Mucosa of descending colon (tissue), 3 donors: ENCODE data around the gene NR2C1. TPM values are rescaled to one million over a fixed set of nuclear protein-coding genes. Genes with fewer than 3 reads are reported as not detected.
A peak's percentile ranks its signal among the peaks of the same experiment; 100 is the strongest.

Experiments used
- ATAC-seq: fragments of 200-7000 bp; cut with Tn5 transposase; one replicate; pipeline ENCODE4 v1.9.1; 2020; ENCODE audit warnings: mild to moderate bottlenecking, moderate library complexity
- DNase-seq, 3 donors: peaks; one replicate each; pipeline ENCODE4 v3.0.0-alpha.2; 2020
- H3K36me3 ChIP-seq: fragments of 200-600 bp; one replicate; pipeline ENCODE4 v1.8.0; 2021; ENCODE audit warnings: low read depth, mild to moderate bottlenecking
- H3K4me1 ChIP-seq: fragments of 200-600 bp; one replicate; pipeline ENCODE4 v1.8.0; 2021; ENCODE audit warnings: low read depth, mild to moderate bottlenecking
- H3K4me3 ChIP-seq: fragments of 200-600 bp; one replicate; pipeline ENCODE4 v1.8.0; 2021; ENCODE audit warnings: mild to moderate bottlenecking
- H3K9me3 ChIP-seq: fragments of 200-600 bp; one replicate; pipeline ENCODE4 v1.8.0; 2021; ENCODE audit warnings: mild to moderate bottlenecking
- CTCF ChIP-seq: fragments of 200-600 bp; IDR thresholded peaks from one replicate; pipeline ENCODE4 v1.8.0; 2022; ENCODE audit warnings: antibody characterized with exemption, mild to moderate bottlenecking
- intact Hi-C, 2 donors: fragments of 100-400 bp; cut with DNase I in 1 of 2; cut with micrococcal nuclease in 1 of 2; formaldehyde crosslinking; loops; one replicate each; pipeline versions ENCODE4 v1.11.0 to v1.11.1; 2022; cut with DNase I, micrococcal nuclease
- total RNA-seq, 3 donors: library from RNA; stranded (reverse); fragmentation: NEBNext Ultra II Directional in 2 of 3; extraction: Animal tissue kit (Norgen Biotek cat#: 25700) in 2 of 3; gene quantifications; one replicate each; pipeline versions ENCODE4 v1.2.1 to v1.2.4, GENCODE V29; 2021 to 2023
- donor health status: DM: no; HTN: no; CAD: no; lungs with moderate emphysema.
- donor health status: DM: no; HTN: no; CAD: no.
- donor health status: DM: no; HTN: yes; CAD: no.

The NR2C1 gene
- total RNA-seq, 3 donors from 2014 or later: 27.4 to 28.5 (median 27.8) TPM

- no peak for TF ChIP-seq CTCF
- ATAC-seq (peak; percentile 86), DNase-seq (no peak)
- no peak overlapping the region for H3K4me3 ChIP-seq
- H3K9me3 ChIP-seq: no peaks in the 10 kb centered on the region
- peaks cover 4% of the 10 kb centered on the region for H3K4me1 ChIP-seq
- H3K36me3 ChIP-seq: no peaks in the 10 kb centered on the region
- intact Hi-C loops: no loop called here
Measured at GRCh38 chr12:95083938-95084337, 10.5 kb upstream of the NR2C1 start.

- Histone ChIP-seq H3K9me3 (no peaks in the 10 kb centered on the region), H3K4me3 (no peak overlapping the region), H3K4me1 (peaks cover 4% of the 10 kb centered on the region), H3K36me3 (no peaks in the 10 kb centered on the region)
- DNase-seq (no peak), ATAC-seq (no peak)
- no peak for TF ChIP-seq CTCF
- intact Hi-C loops: no loop called here
Measured at GRCh38 chr12:95083471-95083870, 10.1 kb upstream of the NR2C1 start.

DNA sequence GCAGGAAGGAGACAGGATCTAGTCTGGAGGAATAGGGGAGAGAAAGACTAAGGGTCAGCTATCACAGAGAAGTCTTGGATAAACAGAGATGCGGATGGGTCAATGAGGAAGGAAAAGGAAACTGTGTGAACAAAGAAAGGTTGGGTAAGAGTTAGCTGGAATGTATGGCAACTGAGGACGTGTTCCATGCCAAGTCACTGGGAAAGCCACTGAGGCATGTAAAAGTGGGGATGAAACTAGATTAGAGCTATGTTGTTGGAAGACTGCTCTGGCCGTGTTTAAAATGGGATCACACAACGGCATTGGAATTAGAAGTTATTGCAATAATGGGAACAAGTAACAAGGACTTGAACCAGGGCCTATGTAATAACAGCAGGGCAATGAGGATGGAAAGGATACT lies 3.9 kb upstream of the NR2C1 start:
- no peak for ATAC-seq
- TF ChIP-seq CTCF: no peak
- Histone ChIP-seq H3K4me1 (no peaks in the 10 kb centered on the region), H3K4me3 (no peak overlapping the region), H3K9me3 (no peaks in the 10 kb centered on the region), H3K36me3 (no peaks in the 10 kb centered on the region)
- no peak for DNase-seq
- intact Hi-C loops: no loop called here

GRCh38 chr12:95074766-95075165 lies 1.3 kb upstream of the NR2C1 start:
- Histone ChIP-seq H3K4me3 (no peak overlapping the region), H3K4me1 (no peaks in the 10 kb centered on the region), H3K9me3 (no peaks in the 10 kb centered on the region), H3K36me3 (no peaks in the 10 kb centered on the region)
- intact Hi-C loops: no loop called here
- ATAC-seq (no peak), DNase-seq (no peak)
- TF ChIP-seq CTCF: no peak

DNA sequence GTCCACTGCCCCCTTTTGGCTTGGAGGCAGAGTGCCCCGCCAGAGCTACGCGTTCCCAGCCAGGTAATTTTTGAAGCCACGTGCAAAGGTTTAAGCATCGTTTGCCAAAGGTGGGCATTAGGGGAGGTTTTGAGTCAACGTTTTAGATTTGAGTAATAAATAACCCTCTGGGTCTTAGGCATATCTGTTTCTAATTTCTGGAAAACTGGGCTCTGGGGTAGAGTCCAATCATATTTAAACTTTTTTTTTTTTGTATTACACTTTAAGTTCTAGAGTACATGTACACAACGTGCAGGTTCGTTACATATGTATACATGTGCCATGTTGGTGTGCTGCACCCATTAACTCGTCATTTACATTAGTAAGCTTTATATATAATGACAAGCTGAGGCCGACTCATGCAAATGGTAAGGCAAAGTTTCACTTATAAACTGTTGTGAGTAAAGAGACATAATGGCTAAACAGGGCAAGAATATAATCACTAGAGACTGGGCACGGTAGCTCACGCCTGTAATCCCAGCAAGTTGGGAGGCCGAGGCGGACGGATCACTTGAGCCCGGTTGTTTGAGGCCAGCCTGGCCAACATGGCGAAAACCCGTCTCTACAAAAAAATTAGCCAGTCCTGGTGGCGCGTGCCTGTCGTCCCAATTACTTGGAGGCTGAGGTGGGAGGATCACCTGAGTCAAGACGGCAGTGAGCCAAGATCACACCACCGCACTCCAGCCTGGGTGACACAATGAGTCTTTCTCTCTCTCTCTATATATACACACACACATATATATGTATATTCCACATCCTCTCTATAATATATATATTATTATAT lies 491 bp upstream of the NR2C1 start:
- peak in 1 of 3 donors; percentile 34 for DNase-seq
- H3K4me1 ChIP-seq: no peaks in the 10 kb centered on the region
- H3K9me3 ChIP-seq: no peaks in the 10 kb centered on the region
- TF ChIP-seq CTCF: peak; percentile 85
- H3K4me3 ChIP-seq: peak overlapping the region; percentile 99
- no peaks in the 10 kb centered on the region for H3K36me3 ChIP-seq
- intact Hi-C loops: no loop called here
- ATAC-seq: no peak
